Measurements from ENCODE around the gene TNNT3.

Gene TNNT3

DNA sequence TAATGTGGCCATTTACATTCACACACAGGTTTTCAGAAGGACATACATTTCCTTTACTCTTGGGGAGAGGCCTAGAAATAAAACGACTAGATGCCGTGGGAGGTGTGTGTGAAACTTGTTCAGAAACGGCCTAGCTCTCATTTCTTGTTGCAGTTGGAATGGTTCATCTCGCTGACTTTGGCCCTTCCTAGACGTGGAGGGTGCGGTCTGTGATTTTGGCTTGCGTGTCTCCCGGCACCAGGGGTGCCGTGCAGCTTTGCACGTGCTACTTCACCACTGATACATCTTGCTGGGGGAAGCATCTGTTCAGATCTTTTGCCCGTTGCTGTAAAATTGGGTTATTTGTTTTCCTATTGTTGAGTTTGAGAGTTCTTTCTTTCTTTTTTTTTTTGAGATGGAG lies 24.7 kb upstream of the TNNT3 start:
- H3K4me3 ChIP-seq (ENCODE audit: low read depth, low read length), result no peak overlapping the region
- TF ChIP-seq, protein P1, sequence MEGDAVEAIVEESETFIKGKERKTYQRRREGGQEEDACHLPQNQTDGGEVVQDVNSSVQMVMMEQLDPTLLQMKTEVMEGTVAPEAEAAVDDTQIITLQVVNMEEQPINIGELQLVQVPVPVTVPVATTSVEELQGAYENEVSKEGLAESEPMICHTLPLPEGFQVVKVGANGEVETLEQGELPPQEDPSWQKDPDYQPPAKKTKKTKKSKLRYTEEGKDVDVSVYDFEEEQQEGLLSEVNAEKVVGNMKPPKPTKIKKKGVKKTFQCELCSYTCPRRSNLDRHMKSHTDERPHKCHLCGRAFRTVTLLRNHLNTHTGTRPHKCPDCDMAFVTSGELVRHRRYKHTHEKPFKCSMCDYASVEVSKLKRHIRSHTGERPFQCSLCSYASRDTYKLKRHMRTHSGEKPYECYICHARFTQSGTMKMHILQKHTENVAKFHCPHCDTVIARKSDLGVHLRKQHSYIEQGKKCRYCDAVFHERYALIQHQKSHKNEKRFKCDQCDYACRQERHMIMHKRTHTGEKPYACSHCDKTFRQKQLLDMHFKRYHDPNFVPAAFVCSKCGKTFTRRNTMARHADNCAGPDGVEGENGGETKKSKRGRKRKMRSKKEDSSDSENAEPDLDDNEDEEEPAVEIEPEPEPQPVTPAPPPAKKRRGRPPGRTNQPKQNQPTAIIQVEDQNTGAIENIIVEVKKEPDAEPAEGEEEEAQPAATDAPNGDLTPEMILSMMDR (IDR thresholded peaks at IDR 0.05; ENCODE audit: low read depth, low read length, missing control alignments), result no peak
- no peak for DNase-seq (ENCODE audit: low read depth)

DNA sequence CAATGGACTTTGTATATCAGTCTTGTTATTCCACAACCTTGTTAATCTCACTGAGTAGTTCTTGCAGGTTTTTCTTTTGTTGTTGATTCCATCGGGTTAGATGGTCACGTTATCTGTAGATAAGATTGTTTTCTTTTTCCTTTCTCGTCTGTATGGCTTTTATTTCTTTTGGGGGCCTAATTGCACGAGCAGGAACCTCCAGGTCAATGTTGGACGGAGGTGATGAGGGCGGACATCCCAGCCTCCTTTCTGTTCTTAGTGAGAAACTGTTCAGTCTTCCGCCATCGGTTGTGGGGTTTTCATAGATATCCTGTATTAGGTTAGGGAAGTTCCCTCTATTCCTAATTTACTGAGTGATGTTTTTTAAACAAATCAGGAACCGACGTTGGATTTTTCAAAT lies 23.0 kb upstream of the TNNT3 start:
- H3K4me3 ChIP-seq (ENCODE audit: low read depth, low read length), result peak overlapping the region; percentile 32; the same call in 1 of the 2 replicates
- TF ChIP-seq, protein P1 (IDR thresholded peaks at IDR 0.05; ENCODE audit: low read depth, low read length, missing control alignments), result no peak
- no peak for DNase-seq (ENCODE audit: low read depth)

DNA sequence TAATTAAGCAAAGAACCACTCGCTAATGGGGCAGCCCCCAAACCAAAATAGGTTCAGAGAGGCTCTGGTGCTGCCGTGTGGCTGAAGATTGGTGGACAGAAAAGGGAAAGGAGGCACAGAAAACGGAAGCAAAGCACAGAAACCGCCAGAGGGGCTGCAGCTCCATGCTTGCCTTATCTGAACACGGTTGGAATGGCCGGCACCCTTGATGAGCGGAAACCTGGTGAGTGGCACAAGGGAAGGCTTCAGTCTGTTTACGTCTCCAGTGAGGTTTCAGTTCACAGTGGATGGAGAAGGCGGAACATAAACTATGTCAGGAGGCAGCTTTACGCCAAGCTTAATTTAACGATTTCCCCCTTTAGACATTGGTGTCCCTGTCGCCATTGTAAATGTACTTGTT lies 22.6 kb upstream of the TNNT3 start:
- no peak for DNase-seq (ENCODE audit: low read depth)
- TF ChIP-seq, protein P1 (IDR thresholded peaks at IDR 0.05; ENCODE audit: low read depth, low read length, missing control alignments), result no peak
- H3K4me3 ChIP-seq (ENCODE audit: low read depth, low read length), result peak overlapping the region; percentile 32

DNA sequence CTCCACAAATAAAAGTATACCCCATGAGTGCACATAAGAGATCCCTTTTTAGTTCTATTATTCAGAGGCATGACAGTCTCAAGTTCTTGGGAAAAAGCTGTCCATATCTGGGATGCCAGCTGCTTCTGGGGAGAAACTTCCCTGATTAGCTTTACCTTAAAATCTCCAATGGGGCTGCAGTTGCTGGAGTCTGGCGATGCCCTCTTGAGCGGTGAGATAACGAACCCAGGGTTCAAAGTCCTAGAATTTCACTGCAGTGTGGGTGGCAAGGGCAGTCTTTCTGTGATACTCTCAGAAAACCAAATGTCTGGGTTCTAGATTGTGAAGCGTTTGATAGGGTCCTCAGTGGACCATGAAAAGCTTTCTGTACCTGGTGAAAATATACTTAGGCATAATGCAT lies 20.4 kb upstream of the TNNT3 start:
- H3K4me3 ChIP-seq (ENCODE audit: low read depth, low read length), result no peak overlapping the region
- no peak for DNase-seq (ENCODE audit: low read depth)
- TF ChIP-seq, protein P1 (IDR thresholded peaks at IDR 0.05; ENCODE audit: low read depth, low read length, missing control alignments), result no peak

DNA sequence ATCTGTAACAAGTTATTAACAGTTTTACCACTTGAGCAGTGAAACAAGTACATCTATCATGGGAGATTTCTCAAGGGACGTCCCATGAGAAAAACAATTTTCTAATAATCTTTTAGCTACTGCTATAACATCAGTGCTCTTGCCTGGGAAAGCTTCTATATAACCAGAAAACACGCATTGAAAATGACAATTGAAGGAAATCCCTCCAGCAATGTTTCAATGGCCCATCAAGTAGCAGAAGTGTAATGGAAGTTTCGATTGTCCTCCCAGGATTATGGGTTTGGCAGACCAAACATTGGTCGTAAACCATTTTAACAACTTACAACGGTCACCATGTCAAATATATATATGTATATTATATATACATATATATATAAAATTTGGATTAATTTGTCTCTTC lies 19.8 kb upstream of the TNNT3 start:
- DNase-seq (ENCODE audit: low read depth), result no peak
- TF ChIP-seq, protein P1 (IDR thresholded peaks at IDR 0.05; ENCODE audit: low read depth, low read length, missing control alignments), result no peak
- no peak overlapping the region for H3K4me3 ChIP-seq (ENCODE audit: low read depth, low read length)

DNA sequence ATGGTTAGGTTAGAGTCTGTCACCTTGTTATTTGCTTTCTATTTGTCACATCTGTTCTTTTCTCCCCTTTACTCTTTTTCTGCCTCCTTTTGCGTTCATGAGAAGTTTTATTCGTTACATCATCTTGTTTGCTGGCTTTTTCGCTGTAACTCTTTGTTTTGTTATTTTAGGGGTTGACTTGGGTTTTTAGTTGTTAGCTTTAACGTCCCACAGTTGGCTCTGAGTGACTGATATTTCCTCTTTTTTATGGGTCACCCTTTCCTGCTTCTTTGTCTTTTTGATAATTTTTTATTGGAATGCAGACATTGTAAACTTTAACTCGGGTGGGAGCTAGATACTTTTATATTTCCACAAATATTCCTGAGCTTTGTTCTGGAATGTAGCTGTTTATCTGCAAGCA lies 13.3 kb upstream of the TNNT3 start:
- no peak overlapping the region for H3K4me3 ChIP-seq (ENCODE audit: low read depth, low read length)
- no peak for DNase-seq (ENCODE audit: low read depth)
- TF ChIP-seq, protein P1 (IDR thresholded peaks at IDR 0.05; ENCODE audit: low read depth, low read length, missing control alignments), result no peak

DNA sequence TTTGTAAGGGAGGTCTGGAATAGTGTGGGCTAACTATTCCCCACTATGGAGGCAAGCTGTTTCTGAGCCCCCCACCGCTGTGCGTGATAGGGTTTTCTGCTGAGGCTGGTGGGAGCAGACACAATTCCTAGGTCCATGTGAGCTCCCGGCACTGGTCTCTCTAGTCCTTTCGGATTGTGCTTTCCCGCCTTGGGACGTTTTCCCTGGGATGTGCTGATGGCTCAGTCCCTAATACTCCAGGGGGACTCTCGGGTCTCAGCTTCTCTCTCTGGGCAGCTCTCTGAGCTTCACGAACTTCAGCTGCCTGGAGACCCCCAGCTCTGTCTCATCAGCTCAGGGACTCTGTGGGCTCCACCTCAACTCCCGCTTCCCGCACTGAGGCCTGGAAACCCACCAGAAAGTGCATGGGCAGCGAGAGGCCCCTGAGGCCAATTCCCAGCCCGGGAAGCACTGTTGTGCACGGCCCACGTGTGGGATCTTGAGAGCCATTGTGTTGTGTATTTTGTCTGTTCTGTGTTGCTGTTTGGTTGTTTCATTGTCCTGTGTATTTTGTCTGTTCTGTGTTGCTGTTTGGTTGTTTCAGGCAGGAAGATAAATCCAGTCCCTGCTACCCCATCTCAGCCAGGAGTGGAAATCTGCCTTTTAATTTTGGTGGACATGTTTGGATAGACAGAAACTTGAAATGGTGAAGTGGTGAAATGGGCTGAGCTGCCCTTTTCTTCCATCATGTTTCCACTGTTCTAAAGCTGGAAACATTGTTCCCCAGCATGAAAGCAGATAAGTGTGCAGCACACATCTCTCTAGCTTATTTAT lies 12.7 kb upstream of the TNNT3 start:
- DNase-seq (ENCODE audit: low read depth), result no peak
- no peak overlapping the region for H3K4me3 ChIP-seq (ENCODE audit: low read depth, low read length)
- TF ChIP-seq, protein P1 (IDR thresholded peaks at IDR 0.05; ENCODE audit: low read depth, low read length, missing control alignments), result no peak

Data from GM12864 (cell line).